NCI-H1105 (cell line): ENCODE data around the gene TTLL5.
"Not testable (repeated sequence)": the region's sequence is repeated elsewhere in the genome, so short reads cannot be mapped to it uniquely, and the experiment has no call there.

ENCODE experiments used
- DNase-seq: peaks from one replicate; lab custom pipeline; 2025; lab: John Stamatoyannopoulos, UW

Gene TTLL5

DNA sequence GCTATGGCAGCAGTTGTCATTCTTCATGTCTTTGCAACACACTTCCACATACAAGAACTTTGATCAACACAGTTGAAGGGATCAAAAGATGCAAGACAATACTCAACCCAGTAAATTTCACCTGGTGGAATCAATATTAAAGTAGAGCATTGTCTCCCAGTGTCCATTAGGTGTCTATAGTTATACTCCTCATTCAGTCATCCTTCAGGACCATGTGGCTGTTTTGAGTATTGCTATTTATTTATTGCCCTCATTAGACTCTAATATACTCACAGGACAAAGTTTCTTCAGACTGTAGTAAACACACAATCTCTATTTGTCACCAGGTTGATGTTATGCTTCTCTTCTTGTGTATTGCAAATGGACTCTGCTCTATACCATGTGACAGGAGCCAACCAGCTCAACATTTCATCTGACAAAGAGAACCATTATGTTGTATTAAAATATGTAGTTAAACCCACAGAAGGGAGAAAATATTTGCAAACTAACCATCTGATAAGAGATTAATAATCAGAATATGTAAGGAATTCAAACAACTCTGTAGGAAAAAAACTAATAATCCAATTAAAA is 174.2 kb downstream of the TTLL5 start:
- no peak for DNase-seq

DNA sequence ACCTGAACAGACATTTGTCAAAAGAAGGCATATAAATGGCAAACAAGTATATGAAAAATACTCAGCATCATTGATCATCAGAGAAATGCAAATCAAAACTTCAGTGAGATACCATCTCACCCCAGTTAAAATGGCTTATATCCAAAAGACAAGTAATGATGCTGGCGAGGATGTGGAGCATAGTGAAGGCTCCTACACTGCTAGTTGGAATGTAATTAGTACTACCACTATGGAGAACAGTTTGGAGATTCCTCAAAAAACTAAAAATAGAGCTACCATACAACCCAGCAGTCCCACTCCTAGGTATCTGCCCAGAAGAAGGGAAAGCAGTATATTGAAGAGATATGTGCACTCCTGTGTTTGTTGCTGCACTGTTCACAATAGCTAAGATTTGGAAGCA is 174.7 kb downstream of the TTLL5 start:
- no peak for DNase-seq

DNA sequence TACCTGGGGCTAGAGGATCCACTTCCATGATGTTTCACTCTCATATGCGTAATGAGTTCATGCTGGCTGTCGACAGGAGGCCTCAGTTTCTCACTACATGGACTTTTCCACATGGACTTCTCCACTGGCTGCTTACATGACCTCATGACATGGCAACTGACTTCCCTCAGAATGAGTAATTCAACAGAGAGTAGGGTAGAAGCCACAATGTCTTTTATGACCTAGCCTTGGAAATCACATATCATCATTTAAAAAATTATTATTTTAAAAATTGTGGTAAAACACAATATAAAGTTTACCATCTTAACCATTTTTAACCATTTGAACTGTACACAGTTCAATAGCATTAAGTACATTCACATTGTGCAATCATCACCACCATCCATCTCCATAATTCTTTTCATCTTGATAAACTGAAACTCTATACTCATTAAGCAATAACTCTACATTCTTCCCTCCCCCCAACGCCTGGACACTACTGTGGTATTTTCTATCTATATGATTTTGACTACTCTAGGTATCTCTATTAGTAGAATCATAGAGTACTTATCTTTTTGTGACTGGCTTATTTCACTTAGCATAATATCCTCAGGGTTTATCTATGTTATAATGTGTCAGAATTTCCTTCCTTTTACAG is 176.2 kb downstream of the TTLL5 start:
- no peak for DNase-seq

DNA sequence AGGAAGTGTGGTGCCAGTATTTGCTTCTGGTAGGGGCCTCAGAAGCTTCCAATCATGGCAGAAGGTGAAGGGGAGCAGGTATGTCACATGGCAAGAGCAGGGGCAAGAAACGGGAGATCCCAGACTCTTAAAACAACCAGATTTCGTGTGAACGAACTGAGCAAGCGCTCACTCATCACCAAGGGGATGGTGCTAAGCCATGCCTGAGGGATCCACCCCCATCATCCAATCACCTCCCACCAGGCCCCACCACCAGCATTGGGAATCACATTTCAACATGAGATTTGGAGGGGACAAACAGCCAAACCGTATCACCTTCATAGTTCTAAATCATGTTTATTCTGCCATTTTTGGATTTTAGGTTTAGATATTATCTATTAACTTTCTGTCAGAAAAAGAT is 179.9 kb downstream of the TTLL5 start:
- no peak for DNase-seq

DNA sequence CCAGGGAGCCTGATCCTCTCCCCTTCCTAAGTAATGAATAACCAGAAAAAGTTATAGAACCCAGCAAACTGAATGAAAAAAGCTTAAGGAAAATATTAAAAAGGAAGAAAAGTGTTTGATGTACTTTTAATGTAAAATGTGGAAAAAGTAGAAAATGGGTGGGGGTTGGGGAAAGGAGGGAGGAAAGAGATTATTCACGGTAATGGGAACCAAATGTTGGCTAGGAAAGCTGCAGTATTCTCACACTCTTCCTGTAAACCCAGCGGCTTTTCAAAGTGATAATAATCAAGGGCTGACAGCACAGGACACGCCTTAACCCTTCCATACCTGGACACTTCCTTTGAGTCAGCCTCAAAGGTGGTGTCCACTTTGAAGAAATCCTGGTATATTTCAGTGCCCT is 181.5 kb downstream of the TTLL5 start:
- DNase-seq = no peak

DNA sequence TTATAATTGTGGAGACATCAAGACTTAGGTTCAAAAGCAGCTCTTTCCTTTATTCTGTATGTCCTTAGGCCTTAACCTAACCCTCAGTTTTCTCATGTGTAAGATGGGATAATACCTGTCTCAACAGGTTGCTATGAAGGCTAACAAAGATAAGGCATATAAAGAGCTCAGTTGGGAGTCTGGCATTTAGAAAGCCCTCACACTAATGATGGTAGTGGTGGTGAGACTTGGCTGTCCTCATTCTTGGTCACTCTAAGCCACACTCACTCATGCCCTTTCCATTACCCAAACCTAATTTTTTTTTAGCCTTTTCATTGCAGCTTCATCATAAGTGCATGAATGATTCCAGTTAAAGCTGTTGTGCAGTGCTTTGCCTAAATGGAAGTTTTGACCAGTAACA is 183.4 kb downstream of the TTLL5 start:
- no peak for DNase-seq

DNA sequence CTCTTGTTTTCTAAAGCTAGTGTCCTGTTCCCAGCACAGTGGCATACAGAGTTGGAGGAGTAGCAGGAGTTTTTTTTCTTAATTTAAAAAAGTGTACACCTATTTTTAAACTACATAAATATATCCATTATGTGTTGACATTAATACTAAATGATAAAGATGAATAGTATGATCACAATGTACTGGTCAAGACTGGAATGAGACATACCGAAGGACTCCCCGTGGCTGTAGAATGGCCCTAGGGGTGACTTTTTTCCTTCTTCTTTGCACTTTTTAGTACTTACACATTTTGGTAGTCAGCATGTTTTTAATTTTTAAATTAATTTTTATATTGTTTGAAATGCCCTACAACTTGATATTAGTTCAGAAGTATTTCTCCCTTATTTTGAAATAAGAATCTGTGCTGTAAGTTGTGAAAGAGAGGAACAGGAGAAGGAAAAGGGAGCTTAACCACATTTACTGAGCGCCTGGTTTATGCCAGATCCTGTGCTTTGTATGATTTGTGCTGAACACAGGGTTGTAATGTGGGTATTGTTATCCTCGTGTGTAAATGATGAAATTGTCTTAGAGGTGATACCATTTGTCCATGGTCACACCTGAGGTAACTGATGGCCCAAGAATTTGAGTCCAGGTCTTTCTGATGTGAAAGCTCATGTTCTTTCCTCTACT is 184.2 kb downstream of the TTLL5 start:
- no peak for DNase-seq

DNA sequence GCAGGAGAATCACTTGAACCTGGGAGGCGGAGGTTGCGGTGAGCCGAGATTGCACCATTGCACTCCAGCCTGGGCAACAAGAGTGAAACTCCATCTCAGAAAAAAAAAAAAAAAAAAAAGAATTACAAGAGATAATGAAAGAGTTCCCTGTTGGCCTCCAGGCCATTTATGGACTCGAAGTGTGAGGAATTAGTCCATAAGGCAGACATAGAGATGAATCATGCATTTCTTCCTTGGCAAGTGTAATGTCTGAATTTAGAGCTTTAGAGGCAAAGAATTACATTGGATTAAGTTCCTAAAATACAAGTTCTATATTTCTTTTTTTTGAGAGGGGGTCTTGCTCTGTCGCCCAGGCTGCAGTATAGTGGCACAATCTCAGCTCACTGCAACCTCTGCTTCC is 185.6 kb downstream of the TTLL5 start:
- DNase-seq = not testable (repeated sequence)

DNA sequence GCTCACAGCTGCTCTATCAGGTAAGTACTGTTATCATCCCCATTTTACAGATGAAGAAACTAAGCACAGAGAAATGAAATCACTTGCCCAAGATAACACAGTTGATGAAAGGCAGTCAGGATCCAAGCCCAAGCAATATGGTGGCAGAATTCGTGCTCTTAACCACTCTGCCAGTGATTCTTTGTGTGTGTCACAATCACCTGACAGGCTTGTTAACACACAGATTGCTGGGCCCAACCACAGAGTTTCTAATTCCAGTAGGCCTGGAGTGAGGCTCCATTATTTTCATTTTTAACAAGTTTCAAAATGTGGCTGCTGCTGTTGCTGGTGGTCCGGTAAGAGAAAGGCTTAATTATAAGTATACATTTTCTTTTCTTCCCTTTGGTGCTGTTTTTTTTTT is 186.5 kb downstream of the TTLL5 start:
- no peak for DNase-seq

DNA sequence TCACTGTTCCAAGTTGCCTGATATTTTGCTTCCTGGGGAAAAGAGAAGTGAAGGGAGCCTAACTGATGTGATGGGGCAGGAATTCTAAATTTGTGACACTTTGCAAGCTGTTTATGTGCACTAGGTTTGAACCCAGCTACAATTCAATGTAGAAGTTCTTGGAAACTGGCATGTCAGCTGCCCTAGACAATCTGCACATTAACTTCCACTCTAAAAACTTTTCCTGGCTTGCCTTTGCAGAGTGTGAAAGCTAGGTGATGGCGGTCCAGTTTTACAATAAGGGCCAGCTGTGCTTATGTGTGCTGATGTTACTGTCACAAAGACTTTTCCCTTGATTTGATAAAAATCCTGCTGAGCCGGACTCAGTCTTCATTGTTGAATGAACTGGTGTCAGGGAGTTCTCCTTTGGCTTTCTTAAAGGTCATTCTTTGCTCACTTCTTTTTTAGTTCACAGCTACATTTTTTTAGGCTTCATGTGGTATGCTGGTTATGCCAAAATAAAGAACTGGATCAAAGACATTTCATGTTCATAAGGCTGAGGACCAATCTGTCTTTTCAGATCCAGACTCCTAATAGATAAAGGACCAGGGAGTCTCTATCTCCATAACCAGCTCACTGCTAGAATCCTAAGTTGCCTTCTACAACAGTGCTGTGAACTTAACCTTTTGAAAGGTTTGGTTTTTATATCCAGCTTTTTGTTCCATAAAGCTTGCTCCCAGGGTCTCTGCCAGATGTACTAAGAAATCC is 187.3 kb downstream of the TTLL5 start:
- no peak for DNase-seq

DNA sequence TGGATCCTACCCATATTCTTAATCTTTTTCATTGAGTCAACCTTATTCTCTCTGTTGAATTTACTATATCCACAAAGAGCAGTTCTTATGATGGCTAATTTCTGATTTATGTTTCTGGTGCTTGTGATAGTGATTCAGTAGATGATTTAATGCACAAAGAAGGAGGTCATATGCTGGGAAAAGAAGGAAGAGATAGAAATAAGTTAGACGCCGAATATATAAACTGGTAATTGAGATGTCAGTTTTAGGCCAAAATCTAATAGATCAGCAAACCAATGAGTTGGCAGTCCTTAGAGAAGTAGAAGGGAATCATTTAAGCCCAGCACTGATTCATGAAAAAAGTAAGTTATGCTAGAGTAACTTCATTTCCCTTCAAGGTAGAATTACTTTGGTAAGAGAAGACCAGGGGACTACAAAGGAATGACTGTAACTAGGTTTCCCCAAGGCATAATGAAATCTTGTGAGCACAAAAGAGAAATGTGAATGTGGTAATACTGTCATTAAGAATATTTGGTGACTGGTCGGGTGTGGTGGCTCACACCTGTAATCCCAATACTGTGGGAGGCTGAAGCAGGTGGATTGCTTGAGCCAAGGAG is 188.4 kb downstream of the TTLL5 start:
- no peak for DNase-seq

DNA sequence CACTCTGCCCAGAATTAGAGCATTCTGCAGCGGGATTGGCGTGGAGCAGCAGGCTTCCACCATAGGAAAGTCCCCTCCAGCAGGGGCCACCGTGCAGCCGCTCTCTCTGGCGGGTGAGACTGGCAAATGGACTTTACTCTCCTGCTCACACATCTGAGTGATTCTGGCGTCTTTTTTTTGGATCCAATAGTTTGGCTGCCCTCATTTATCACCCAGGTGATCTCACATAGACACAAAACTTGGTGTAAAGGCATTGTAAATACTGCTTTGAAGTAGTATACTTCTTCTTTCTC is 190.5 kb downstream of the TTLL5 start:
- no peak for DNase-seq

DNA sequence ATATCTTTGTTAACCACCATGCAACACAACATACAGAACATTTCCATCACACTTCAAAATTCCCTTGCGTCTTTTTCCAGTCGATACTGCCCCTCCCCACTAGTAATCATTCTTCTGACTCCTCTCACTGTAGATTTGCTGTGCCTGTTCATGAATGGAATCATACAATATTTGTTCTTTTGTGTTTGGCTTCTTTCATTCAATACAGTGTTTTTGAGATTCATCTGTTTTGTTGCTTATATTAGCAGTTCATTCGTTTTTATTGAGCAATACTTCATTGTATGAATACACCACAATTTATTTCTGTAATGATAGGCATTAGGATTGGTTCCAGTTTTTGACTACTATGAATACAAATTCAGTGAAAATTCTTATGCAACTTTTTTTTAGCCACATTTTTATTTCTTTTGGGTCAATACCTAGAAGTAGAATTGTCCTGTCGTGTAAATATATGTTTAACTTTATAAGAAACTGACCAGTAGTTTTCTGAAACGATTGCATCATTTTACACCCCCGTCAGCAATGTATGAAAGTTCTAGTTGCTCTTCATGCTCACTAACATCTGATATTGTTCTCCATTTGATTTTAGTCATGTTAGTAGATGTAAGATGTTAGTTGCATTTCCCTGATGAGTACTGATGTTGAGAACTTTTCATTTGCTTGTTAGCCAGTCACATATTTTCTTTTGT is 193.2 kb downstream of the TTLL5 start:
- DNase-seq = no peak

DNA sequence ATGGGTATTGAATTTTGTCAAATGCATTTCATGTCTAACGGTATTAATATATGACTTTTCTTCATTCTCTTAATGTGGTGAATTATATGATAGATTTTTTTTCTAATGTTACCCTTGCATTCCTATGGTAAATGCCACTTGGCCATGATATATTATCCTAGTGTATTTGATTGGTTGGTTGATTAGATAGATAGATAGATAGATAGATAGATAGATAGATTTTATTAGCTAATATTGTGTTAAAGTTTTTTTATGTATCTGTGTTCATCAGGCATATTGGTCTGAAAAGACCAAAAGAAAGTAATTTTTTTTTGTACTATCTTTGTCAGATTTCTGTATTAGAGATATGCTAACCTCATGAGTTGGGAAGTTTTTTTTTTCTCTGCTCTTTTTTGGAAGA is 196.2 kb downstream of the TTLL5 start:
- DNase-seq = no peak

DNA sequence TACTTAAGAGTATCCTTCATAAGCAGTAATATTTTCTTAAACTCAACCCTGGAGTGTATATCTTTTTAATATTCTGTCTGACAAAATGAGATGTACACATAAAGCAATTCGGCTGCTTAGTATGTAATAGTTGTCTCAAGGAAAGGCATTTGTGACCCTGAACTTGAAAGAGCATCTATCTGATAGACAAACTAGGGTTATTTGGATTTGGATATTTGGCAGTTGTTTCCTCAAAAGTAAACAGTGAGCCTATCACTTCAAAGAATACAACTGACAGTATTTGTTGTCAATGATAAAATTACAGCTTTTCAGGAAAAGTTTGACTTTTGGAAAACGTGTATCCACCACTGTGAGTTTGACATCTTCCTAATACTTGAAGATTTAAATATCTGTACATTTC is 197.3 kb downstream of the TTLL5 start:
- no peak for DNase-seq

DNA sequence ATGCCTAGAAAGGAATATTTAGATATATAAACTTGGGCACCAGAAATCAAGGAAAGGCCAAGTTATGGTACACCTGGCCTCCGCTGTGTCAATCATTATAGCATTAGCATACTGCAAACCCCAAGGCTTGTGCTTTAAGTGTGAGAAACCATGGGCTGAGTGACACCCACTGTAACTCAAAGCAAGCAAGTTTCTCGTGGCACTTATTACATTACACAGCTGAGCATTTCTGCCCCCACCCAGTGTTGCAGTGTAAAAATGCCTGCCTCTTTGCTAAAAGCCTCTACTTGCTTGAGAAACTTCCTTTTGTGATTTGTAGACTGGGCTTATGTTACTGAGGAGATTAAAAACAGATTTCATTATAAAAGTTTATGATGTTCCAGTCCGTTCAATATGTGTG is 198.7 kb downstream of the TTLL5 start:
- DNase-seq = no peak

DNA sequence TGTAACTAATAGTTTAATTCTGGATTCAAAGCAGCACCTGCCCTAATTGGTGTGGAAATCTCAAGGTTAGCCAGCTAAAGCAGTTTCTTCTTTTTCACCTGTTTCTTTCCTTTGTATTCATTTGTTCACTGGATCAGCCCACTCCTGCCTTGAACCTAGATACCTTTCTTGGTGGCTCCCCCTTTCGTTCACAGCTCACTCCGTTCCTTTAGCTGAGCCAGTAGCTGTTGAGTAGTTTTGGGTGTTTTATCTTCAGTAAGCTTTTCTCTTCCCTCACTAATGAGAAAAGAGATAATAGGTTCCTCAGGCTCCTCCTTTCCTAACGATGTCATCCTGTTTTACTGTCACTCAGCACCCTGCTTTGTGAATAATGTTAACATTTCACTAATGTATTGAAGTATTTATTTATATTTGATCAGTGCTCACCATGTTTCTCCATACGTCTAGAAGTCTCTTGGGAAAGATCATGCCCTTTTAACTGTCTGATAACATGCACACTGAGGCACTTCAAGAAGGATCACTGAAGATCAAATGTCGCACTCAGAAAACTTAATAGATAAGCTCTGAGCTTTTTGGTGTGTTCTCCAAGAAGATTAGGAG is 199.6 kb downstream of the TTLL5 start:
- no peak for DNase-seq

DNA sequence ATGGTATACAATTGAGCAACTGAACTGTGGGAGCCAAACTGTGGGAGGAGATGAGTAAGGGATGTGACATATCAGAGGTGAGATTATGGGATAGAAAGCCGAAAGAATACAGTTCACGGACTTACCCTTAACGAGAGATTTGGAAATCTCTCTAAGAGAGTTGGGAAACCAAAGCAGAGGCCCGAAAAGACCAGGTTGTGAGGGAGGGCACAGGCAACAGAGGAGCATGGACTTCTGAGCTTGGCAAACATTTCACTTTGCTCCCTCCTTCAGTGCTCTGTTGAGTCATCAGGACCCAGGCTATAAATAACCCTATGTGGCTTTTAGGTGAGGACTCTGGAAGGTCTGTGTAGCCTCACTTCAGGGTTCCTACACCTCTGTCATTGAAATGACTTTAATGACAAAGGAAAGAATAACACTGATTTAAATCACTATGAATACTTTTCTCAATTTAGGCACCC is 200.1 kb downstream of the TTLL5 start:
- no peak for DNase-seq

DNA sequence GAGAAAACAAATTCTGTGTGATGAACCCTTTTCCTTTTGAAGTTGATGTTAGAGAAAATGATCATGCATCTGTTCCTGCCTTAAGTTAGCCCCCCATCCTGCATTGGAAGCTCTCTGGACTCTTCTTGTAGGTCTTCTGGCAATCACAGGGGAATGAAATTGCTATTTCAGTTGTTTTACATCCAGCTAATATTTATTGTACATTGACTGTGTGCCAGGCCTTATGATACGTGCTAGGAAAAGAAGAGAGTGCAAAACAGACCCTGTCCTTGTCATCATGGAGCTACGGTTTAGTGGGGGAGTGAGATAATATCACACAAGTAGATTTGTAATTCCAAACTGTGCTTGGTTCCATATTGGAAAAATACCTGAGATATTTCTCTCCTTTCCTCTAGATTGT is 202.2 kb downstream of the TTLL5 start:
- no peak for DNase-seq

DNA sequence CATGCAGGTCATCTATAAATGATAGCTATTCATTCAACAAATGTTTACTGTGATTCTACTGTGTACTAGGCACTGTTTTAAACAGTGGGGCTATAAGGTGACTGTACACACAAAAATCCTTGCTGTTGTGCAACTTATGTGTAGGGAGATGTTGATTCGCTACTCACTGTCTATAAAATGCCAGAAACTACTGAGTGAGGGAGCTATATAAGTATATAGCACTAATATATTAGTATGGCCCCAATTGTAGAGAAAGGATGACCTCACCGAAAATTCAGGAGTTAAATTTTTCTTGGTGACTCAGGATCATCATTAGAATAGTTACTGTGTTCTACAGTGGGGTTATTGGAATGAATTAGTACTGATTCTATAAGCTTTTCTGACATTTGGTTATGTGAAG is 203.3 kb downstream of the TTLL5 start:
- no peak for DNase-seq

DNA sequence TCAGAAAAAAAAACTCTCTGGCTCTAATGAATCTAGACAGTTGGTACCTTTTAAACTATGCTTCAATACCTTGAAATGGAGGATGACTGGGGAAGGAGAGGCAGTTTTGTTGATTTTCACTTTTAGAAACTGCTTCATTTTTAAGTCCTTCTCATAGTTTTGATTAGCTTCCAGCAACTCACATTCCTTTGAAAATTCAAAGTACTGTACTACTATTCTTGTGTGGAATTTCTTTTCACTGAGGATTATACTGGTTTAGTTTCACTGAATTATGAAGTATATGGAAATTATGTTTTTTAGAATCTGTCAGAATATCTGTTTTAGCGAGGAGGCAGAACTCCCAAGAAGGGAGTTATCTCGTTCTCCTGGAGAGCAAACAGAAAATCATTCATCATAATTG is 204.5 kb downstream of the TTLL5 start:
- no peak for DNase-seq

DNA sequence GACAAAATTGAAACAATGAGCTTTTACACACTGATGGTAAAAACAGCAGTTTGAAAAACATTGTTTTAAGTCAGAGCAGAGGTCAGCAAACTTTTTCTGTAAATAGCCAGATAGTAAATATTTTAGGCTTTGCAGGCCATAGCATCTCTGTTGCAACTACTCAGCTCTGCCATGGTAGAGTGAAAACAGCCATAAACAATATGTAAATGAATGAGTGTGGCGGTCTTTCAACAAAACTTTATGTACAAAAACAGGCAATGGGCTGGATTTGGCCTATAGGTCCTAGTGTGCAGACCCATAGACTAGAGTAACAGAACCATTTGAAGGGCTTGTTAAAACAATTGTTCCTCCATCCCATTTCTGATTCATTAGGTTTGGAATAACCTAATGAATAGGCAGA is 205.9 kb downstream of the TTLL5 start:
- no peak for DNase-seq
